OCI-LY1 (cell line): ENCODE data around the gene HFE.

ENCODE experiments used
- H2AFZ ChIP-seq: fragments of 200-600 bp; sonication (generic), shearing (Covaris generic); 2 replicates; pipeline ENCODE4 v1.6.0; 2014; ENCODE audit warnings: antibody characterized with exemption, mild to moderate bottlenecking, low read length
- H3F3A ChIP-seq: fragments of 200-600 bp; sonication (generic), shearing (Covaris generic); 2 replicates; pipeline ENCODE4 v1.6.0; 2014; ENCODE audit warnings: mild to moderate bottlenecking, antibody characterized with exemption, low read length, moderate library complexity; ENCODE audit not compliant: insufficient read depth
- H3K27ac ChIP-seq: fragments of 200-600 bp; sonication (generic); 2 replicates; pipeline ENCODE4 v1.5.1; 2014; ENCODE audit warnings: low read length, mixed run types, mild to moderate bottlenecking, low read depth; ENCODE audit not compliant: poor library complexity, severe bottlenecking
- H3K27me3 ChIP-seq: fragments of 200-600 bp; sonication (generic); 2 replicates; pipeline ENCODE4 v1.6.0; 2014; ENCODE audit warnings: antibody characterized with exemption, mild to moderate bottlenecking, low read length, moderate library complexity; ENCODE audit not compliant: insufficient read depth
- H3K36me3 ChIP-seq: fragments of 200-600 bp; sonication (generic); 2 replicates; pipeline ENCODE4 v1.6.1; 2014; ENCODE audit warnings: mild to moderate bottlenecking, antibody characterized with exemption, low read length, moderate library complexity, mixed read lengths; ENCODE audit not compliant: insufficient read depth
- H3K4me1 ChIP-seq: fragments of 200-600 bp; sonication (generic); 2 replicates; pipeline ENCODE4 v1.5.1; 2014; ENCODE audit warnings: mild to moderate bottlenecking, low read length, moderate library complexity; ENCODE audit not compliant: insufficient read depth, severe bottlenecking
- H3K4me2 ChIP-seq: fragments of 200-600 bp; sonication (generic), shearing (Covaris generic); 2 replicates; pipeline ENCODE4 v1.6.1; 2014; ENCODE audit warnings: low read length
- H3K4me3 ChIP-seq: fragments of 200-600 bp; sonication (generic); 2 replicates; pipeline ENCODE4 v1.5.1; 2014; ENCODE audit warnings: low read length, low read depth, mild to moderate bottlenecking, mixed read lengths; ENCODE audit not compliant: poor library complexity, severe bottlenecking
- H3K79me2 ChIP-seq: fragments of 200-600 bp; shearing (Covaris generic); 2 replicates; pipeline ENCODE4 v1.6.1; 2016; ENCODE audit warnings: mixed run types, low read length, mixed read lengths; ENCODE audit not compliant: insufficient read depth
- H3K9ac ChIP-seq: fragments of 200-600 bp; sonication (generic), shearing (Covaris generic); 2 replicates; pipeline ENCODE4 v1.6.1; 2014; ENCODE audit warnings: mild to moderate bottlenecking, low read length, mixed read lengths
- H3K9me2 ChIP-seq: fragments of 200-600 bp; sonication (generic), shearing (Covaris generic); 2 replicates; pipeline ENCODE4 v1.6.1; 2014; ENCODE audit warnings: low read depth, mild to moderate bottlenecking, low read length, mixed read lengths
- H3K9me3 ChIP-seq: fragments of 200-600 bp; shearing (Covaris generic); 2 replicates; pipeline ENCODE4 v1.6.1; 2014; ENCODE audit warnings: low read length, mixed read lengths
- H4K20me1 ChIP-seq: fragments of 200-600 bp; sonication (generic), shearing (Covaris generic); 2 replicates; pipeline ENCODE4 v1.6.0; 2016; ENCODE audit warnings: mild to moderate bottlenecking, low read length; ENCODE audit not compliant: insufficient read depth
- EZH2 ChIP-seq: fragments of 200-600 bp; sonication (generic), shearing (Covaris generic); IDR thresholded peaks from 2 replicates; pipeline ENCODE4 v1.8.0; 2017; ENCODE audit warnings: borderline replicate concordance, mixed run types, mild to moderate bottlenecking, antibody characterized with exemption, low read length, moderate library complexity, mixed read lengths
- TF ChIP-seq, protein P1 (sequence below): fragments of 200-600 bp; sonication (generic), shearing (Covaris generic); IDR thresholded peaks from 2 replicates; pipeline ENCODE4 v1.5.1; 2017; ENCODE audit warnings: mild to moderate bottlenecking, antibody characterized with exemption, low read length, moderate library complexity, mixed read lengths

The HFE gene

GRCh38 chr6:26130581-26131249 is 43.5 kb downstream of the HFE start:
- H3K9me3 ChIP-seq = no peaks in the 10 kb centered on the region
- TF ChIP-seq, protein P1, sequence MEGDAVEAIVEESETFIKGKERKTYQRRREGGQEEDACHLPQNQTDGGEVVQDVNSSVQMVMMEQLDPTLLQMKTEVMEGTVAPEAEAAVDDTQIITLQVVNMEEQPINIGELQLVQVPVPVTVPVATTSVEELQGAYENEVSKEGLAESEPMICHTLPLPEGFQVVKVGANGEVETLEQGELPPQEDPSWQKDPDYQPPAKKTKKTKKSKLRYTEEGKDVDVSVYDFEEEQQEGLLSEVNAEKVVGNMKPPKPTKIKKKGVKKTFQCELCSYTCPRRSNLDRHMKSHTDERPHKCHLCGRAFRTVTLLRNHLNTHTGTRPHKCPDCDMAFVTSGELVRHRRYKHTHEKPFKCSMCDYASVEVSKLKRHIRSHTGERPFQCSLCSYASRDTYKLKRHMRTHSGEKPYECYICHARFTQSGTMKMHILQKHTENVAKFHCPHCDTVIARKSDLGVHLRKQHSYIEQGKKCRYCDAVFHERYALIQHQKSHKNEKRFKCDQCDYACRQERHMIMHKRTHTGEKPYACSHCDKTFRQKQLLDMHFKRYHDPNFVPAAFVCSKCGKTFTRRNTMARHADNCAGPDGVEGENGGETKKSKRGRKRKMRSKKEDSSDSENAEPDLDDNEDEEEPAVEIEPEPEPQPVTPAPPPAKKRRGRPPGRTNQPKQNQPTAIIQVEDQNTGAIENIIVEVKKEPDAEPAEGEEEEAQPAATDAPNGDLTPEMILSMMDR = no peak
- H4K20me1 ChIP-seq = no peaks in the 10 kb centered on the region
- no peaks in the 10 kb centered on the region for H3K27me3 ChIP-seq
- no peak overlapping the region for H3K4me2 ChIP-seq
- H3K36me3 ChIP-seq = peaks cover 4% of the 10 kb centered on the region
- H3K9me2 ChIP-seq = no peaks in the 10 kb centered on the region
- no peaks in the 10 kb centered on the region for H3F3A ChIP-seq
- H3K4me1 ChIP-seq = peaks cover 46% of the 10 kb centered on the region
- no peak overlapping the region for H3K27ac ChIP-seq
- no peaks in the 10 kb centered on the region for H3K79me2 ChIP-seq
- no peak overlapping the region for H2AFZ ChIP-seq
- no peak overlapping the region for H3K9ac ChIP-seq
- H3K4me3 ChIP-seq = no peak overlapping the region

DNA sequence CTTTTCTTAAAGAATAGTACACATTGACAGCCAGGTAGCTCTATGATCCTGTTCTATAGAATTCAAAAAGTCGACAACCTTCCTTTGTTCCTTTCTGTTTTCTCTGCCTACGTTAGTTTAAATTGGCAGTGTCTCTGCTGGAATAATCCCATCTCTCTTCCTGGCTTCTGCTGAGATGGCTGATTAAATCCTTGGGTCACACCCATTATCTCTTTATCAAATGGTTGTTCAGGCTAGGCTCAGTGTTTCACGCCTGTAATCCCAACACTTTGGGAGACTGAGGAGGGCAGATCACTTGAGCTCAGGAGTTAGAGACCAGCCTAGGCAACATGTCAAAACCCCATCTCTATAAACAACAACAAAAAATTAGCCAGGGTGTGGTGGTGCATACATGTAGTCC is 44.4 kb downstream of the HFE start:
- H3K9me2 ChIP-seq = no peaks in the 10 kb centered on the region
- H4K20me1 ChIP-seq = no peaks in the 10 kb centered on the region
- no peak overlapping the region for H2AFZ ChIP-seq
- TF ChIP-seq, protein P1 = no peak
- no peak for TF ChIP-seq EZH2
- H3K27ac ChIP-seq = no peak overlapping the region
- peaks cover 38% of the 10 kb centered on the region for H3K4me1 ChIP-seq
- H3K79me2 ChIP-seq = no peaks in the 10 kb centered on the region
- H3F3A ChIP-seq = no peaks in the 10 kb centered on the region
- H3K9ac ChIP-seq = no peak overlapping the region
- no peak overlapping the region for H3K4me3 ChIP-seq
- H3K4me2 ChIP-seq = no peak overlapping the region
- H3K9me3 ChIP-seq = no peaks in the 10 kb centered on the region
- no peaks in the 10 kb centered on the region for H3K27me3 ChIP-seq
- peaks cover 4% of the 10 kb centered on the region for H3K36me3 ChIP-seq

- Histone ChIP-seq H3K79me2 (no peaks in the 10 kb centered on the region), H3K27ac (no peak overlapping the region), H4K20me1 (no peaks in the 10 kb centered on the region), H3K9me3 (no peaks in the 10 kb centered on the region), H2AFZ (no peak overlapping the region), H3K27me3 (no peaks in the 10 kb centered on the region), H3K4me3 (no peak overlapping the region), H3K9me2 (no peaks in the 10 kb centered on the region), H3K4me1 (peaks cover 27% of the 10 kb centered on the region), H3K4me2 (no peak overlapping the region), H3F3A (no peaks in the 10 kb centered on the region), H3K9ac (no peak overlapping the region; the same call in 1 of the 2 replicates), H3K36me3 (no peaks in the 10 kb centered on the region)
- TF ChIP-seq, protein P1 = no peak
- TF ChIP-seq EZH2 = no peak
Measured at GRCh38 chr6:26133730-26134129, 46.5 kb downstream of the HFE start.
